Uterus (tissue), 2 donors: ENCODE results near the gene TOP1.

ENCODE experiments used
- CTCF ChIP-seq, 4 experiments: fragments of 200-600 bp in 2 of 4; fragments of 450-650 bp in 2 of 4; sonication (generic) in 2 of 4; IDR thresholded peaks; one replicate each; pipeline ENCODE4 v1.5.1; 2016 to 2019; ENCODE audit warnings: antibody characterized with exemption in 4 of 4, mild to moderate bottlenecking in 2 of 4, moderate library complexity in 1 of 4
- POLR2A ChIP-seq, 2 donors: fragments of 450-650 bp; IDR thresholded peaks; one replicate each; pipeline ENCODE4 v1.6.1; 2016; ENCODE audit warnings: antibody characterized with exemption in 2 of 2, mild to moderate bottlenecking in 1 of 2, moderate library complexity in 1 of 2

DNA sequence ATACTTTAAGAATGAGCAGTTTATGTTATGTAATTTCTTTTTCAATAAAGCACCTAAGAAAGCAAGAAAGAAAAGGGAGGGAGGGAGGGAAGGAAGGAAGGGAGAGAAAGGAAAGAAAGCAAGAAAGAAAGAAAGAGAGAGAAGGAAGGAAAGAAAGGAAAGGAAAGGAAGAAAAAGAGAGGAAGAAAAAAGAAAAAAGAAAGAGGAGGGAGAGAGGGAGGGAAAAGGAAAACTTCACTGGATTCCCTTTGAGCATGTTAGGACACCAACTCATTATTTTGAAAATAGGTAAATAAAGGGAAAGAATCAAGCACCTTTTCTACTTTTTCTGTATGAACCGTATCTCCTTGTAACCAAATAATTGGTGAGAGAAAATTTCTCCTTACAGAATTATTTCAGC is 32.3 kb upstream of the TOP1 start:
- no peak for TF ChIP-seq POLR2A (IDR thresholded peaks at IDR 0.05)
- no peak for TF ChIP-seq CTCF (IDR thresholded peaks at IDR 0.05)
